GM18508 (cell line): Measurements from ENCODE around the gene ZNF677.
"Not testable (repeated sequence)": the region's sequence is repeated elsewhere in the genome, so short reads cannot be mapped to it uniquely, and the experiment has no call there.

Experiments used
- ATAC-seq: cut with Tn5 transposase; IDR thresholded peaks from one replicate; pipeline ENCODE4 v1.9.1; 2021; ENCODE audit warnings: moderate number of reproducible peaks; ENCODE audit not compliant: insufficient read depth, unreplicated experiment

ZNF677 gene

DNA sequence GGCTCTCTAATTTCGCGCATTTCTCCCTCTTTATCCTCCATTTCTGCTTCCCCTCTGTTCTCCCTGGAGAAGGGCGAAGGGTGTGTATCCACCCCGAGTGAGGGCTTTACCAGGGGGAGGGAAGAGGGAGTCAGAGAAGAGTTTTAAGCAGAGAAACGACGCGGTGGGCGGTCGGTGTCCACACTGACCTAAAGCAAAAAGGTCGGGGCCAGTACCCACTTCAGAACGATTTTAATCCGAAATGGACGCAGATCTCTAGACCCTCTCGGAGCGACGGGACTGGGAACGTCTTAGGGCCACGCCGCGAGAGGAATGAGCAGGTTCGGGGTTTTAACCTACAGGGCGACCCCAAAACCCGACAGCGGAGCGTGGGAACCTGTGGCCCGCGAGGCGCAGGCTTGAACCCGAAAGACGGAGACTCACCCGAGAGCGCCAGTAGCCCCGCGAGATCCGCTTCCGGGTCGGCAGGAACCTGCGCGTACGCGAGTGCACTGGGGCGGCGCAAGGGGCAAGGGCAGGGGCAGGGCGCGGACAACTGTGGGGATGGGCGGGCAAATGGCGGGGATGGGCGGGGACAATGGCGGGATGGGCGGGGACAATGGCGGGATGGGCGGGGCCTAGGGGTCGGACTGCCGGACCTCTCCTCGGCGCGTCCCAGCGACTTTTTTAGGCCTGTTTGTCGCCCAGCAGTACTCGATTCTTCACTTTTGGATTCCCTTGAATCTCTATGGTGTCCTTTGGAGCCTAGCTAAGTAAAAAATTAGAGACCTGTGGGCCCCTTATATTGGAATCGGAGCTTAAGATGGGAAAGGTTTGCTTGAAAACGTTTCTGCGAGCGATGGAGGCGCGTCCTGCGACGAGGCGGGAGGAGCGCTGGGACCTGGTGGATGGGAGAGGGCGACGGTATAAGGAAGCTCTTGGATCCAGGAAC is at the start of gene ZNF677:
Gene ZNF677 (minus strand): TSS at position 463 of the 931 bp plus-strand sequence. CDS start 3,323 bp downstream, outside the sequence.
- ATAC-seq = no peak

DNA sequence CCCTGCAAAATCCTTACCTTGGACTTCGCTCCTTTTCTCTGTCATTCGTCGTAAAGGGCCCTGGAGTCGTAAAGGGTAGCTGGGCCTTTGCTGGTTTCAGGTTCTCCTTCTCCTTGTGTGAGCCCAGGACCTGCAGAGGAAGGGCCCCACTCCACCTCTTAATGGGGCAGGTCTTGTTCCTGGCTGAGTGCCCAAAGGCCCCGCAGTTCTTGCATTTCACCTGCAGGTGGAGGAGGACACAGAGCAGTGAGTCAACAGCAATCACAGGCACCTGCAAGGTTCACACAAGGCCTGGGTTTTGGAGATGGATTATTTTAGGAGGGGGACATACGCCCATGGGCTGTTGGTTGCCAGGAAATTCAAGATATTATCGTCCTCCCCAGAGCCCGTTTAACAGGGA is 46.7 kb upstream of the ZNF677 start:
- ATAC-seq = not testable (repeated sequence)

DNA sequence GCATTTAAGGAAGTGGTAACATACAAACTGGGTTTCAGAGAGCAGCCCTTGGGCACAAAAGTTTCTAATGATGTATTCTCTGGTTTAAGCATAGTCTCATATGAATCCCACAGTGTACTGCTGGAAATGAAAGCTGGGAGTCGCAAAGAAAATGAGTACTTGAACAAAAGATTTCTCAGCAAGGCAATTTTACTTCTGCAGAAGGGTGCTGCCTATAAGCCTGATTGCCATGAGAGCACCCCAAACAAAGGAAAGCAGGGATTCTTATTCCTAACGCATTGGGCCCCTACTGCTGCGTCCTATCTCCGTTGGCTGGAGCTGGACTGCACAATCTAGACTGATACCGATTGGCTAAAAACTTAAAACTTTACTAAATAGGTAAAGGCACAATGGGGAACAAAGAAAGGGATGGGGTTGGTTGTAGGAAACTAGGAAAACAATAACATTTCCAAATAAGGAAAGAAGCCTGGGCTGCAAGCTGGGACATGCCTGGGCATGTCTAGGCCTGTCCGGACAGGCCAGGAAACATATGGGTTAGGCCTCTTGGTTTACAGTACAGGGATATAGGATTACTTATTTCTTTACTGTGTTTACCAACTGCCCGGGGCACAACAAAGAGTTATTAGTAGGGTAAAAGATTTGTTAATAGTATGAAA is 40.2 kb upstream of the ZNF677 start:
- no peak for ATAC-seq

DNA sequence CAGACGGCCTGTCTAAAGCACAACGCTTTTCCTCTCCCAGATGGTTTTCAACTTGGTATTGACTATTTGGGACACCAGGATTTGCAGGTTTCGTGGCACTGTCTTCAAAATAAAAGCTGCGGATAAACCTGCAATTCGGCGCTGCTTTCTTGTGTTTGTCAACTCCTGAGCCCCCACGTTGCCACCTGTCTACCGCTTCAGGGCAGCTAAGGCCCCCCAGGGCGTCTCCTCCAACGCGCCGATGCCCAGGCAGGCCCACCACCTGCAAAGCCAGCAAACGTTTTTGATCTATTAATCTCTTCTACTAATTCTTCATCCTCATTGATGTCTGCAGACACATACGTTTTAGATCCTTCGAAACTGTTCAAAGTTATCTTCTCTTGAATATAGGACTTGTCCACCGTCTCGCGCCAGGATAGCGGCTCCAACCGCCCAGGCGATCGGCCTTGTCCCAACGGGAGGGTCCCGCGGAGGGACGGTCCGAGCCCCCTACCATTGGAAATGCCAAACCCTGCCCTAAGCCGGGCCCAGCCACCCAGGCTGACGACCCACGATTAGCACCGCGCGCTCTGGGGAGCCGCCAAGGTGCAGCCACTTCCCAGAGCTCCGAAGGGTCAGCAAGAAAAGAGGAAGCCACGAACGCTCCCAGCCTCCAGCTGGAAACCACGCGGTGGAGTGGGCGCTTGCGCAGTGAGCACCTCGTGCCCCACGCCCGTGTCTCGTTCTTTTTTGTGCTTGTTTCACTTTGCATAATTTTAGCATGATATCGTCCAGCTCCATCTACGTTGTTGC is 36.3 kb upstream of the ZNF677 start:
- no peak for ATAC-seq

DNA sequence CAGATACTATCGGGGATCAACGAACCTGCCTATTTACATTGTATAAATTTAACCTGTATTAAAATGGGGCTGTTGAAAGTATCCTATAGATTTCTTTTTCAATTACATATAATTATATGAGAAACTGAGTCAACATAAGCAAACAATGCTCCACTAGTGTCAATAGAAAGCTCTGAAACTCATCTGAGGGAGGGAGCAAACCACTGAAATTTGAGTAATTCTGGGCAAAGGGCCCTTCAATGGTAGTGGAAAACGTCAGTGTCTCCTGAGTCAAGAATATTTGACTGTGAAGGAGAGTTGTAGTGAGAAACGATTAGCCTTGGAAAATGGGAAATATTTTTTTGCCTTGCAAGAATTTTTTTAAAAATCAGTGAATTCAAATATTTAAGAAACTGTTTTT is 30.4 kb upstream of the ZNF677 start:
- ATAC-seq = no peak

DNA sequence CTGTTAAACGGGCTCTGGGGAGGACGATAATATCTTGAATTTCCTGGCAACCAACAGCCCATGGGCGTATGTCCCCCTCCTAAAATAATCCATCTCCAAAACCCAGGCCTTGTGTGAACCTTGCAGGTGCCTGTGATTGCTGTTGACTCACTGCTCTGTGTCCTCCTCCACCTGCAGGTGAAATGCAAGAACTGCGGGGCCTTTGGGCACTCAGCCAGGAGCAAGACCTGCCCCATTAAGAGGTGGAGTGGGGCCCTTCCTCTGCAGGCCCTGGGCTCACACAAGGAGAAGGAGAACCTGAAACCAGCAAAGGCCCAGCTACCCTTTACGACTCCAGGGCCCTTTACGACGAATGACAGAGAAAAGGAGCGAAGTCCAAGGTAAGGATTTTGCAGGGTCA is 27.3 kb upstream of the ZNF677 start:
- not testable (repeated sequence) for ATAC-seq

DNA sequence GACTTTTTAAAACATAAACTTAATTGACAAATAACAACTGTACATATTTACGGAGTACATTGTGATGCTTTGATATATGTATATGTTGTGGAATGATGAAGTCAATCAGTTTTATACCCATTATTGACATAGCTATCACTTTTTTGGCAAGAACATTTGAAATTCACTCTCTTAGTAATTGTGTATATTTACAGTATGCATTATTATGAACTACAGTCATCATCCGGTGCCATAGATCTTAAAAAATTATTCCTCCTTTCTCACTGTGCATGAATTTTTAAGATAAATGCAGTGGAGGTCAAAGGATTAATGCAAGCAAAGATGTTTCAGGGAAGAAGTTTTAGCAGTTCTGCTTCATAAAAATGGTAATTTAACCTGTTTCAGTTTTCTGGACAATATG is 20.8 kb upstream of the ZNF677 start:
- ATAC-seq = no peak

DNA sequence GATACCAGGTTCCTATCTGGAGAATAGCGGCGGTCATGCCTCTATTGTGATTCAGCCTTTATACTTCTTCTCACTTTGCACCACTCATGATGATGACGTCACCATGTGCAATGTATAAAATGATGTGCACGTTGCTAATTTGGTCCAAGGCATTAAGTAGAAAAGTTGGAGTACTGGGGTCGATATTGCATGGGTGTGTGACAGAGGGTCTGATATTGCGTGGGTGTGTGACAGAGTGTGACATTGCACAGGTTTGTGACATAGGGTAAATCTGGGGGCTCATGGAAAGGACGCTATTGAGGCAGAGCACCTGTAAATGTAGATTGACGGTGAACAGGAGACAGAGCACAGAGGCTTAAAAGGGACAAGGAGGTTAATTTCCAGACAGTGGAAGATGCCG is 17.4 kb upstream of the ZNF677 start:
- ATAC-seq = no peak

DNA sequence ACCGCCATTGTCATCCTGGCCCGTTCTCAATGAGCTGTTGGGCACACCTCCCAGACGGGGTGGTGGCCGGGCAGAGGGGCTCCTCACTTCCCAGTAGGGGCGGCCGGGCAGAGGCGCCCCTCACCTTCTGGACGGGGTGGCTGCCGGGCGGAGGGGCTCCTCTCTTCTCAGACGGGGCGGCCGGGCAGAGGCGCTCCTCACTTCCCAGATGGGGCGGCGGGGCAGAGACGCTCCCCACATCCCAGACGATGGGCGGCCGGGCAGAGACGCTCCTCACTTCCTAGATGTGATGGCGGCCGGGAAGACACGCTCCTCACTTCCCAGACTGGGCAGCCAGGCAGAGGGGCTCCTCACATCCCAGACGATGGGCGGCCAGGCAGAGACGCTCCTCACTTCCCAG is 15.2 kb upstream of the ZNF677 start:
- ATAC-seq = not testable (repeated sequence)

DNA sequence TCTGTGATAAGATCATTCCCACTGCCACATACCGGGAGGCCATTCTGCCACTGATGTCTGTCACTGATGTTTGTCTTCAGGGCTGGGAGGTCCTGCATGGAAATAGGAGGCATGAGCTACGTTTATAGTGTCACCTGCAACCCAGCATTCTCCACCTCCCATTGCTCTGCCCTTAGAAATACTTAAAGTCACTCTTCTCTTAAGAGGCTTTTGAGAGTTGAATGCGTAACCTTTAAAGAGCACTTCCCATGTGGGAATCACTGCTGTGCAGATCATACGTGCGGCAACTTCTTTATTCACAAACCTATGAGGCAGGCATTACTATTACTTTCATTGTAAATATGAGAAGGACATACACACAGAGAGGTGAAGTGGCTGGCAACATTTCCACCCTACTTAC is 12.9 kb upstream of the ZNF677 start, which contains the start of gene VN1R4:
Gene VN1R4 (minus strand): TSS at position 101 of the 400 bp plus-strand sequence. CDS start 58 bp downstream, at position 43.
- ATAC-seq = not testable (repeated sequence)

DNA sequence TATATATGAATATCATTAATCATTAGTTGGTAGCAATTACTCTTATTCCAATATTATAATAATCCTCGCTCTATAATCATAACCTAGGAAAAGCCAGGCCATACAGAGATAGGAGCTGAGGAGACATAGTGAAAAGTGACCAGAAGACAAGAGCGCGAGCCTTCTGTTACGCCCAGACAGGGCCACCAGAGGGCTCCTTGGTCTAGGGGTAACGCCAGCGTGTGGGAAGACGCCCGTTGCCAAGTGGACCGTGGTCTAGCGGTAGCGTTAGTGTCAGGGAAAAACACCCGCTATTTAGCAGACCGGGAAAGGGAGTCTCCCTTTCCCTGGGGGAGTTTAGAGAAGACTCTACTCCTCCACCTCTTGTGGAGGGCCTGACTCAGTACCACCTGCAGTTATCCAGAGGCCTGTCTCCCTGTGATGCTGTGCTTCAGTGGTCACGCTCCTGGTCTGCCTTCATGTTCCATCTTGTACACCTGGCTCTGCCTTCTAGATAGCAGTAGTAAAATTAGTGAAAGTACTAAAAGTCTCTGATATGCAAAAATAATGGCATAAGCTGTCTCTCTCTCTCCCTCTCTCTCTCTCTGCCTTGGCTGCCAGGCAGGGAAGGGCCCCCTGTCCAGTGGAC is 3.2 kb upstream of the ZNF677 start, which contains the start of gene VN1R2:
Gene VN1R2 (plus strand): TSS at position 578 of the 628 bp plus-strand sequence. CDS start 84 bp downstream, outside the sequence.
- ATAC-seq = not testable (repeated sequence)

DNA sequence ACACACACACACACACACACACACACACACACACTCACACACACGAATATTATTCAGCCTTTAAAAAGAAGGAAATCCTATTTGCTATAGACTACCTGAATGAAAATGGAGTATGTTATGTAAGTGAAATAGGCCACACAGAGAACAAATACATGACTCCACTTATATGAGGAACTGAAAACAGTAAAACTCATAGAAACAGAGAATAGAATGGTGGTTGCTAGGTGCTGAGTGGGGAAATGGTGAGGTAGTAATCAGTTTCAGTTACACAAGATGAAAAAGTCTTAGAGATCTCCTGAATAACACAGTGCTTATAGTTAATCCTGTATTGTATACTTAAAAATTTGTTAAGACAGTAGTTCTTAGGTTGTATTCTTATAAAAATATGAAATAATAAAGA is 8.2 kb downstream of the ZNF677 start:
- ATAC-seq = no peak

DNA sequence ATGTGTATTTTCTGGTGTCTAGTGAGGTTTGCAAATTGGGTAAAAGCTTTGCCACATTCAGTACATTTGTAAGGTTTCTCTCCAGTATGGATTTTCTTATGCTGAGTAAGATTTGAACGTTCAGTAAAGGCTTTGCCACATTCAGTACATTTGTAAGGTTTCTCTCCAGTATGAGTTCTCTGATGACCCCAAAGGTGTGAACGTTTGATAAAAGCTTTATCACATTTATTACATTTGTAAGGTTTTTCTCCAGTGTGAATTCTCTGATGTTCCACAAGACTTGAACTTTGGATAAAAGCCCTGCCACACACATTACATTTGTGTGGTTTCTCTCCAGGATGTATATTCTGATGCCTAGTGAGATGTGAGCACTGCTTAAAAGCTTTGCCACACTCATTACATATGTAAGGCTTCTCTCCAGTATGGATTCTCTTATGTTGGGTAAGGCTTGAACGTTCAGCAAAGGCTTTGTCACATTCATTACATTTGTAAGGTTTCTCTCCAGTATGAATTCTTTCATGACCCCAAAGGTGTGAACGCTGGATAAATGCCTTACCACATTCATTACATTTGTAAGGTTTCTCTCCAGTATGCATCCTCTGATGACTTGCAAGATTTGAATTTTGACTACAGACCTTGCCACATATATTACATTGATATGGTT is 17.4 kb downstream of the ZNF677 start:
- no peak for ATAC-seq

DNA sequence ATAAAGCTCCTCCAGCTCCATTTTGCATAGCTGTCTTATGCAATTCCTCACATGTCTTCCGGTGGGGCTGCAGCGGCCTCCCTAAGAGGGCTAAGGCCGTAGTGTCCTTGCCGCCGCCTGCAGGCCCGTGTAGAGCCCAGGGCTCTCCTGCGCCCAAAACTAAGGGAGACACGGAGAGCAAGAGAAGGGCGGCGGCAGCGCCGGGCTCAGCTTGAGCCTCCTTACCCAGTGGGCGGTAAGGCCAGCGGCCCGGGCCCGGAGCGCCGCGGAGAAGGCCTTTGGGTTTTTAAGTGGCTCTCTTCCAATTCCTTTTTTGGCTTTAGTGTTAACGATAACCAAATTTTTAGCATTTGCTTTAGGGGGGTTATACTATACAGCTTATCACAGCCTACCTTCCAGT is 30.1 kb downstream of the ZNF677 start:
- no peak for ATAC-seq

DNA sequence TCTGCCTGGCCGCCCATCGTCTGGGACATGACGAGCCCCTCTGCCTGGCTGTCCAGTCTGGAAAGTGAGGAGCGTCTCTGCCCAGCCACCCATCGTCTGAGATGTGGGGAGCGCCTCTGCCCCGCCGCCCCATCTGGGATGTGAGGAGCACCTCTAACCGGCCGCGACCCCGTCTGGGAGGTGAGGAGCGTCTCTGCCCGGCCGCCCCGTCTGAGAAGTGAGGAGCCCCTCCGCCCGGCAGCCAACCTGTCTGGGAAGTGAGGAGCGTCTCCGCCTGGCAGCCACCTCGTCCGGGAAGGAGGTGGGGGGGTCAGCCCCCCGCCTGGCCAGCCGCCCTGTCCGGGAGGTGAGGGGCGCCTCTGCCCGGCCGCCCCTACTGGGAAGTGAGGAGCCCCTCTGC is 32.0 kb downstream of the ZNF677 start:
- not testable (repeated sequence) for ATAC-seq

DNA sequence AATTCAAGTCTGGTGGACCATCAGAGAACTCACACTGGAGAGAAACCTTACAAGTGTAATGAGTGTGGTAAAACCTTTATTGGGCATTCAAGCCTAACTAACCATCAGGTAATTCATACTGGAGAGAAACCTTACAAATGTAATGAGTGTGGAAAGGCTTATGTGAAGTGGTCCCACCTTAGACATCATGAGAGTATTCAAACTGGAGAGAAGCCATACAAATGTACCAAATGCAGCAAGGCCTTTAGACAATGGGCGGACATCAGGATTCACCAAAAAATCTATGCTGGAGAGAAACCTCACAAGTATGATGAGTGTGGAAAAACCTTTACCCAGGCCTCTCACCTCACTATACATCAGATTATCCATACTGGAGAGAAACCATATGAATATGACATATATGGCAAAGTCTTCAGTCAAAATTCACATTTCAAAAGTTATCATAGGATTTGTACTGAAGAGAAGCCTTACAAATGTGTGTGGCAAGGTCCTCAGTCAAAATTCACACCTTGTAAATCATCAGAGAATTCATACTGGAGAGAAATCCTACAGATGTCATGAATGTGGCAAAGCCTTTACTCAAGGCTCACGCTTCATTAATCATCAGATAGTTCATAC is 41.9 kb downstream of the ZNF677 start:
- no peak for ATAC-seq

DNA sequence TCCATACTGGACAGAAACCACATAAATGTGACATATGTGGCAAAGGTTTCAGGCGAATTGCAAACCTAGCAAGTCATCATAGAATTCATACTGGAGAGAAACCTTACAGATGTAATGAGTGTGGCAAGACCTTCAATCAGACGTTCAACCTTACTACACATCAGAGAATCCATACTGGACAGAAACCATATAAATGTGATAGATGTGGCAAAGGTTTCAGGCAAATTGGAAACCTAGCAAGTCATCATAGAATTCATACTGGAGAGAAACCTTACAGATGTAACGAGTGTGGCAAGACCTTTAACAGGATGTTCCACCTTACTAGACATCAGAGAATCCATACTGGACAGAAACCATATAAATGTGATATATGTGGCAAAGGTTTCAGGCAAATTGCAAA is 43.1 kb downstream of the ZNF677 start:
- not testable (repeated sequence) for ATAC-seq

DNA sequence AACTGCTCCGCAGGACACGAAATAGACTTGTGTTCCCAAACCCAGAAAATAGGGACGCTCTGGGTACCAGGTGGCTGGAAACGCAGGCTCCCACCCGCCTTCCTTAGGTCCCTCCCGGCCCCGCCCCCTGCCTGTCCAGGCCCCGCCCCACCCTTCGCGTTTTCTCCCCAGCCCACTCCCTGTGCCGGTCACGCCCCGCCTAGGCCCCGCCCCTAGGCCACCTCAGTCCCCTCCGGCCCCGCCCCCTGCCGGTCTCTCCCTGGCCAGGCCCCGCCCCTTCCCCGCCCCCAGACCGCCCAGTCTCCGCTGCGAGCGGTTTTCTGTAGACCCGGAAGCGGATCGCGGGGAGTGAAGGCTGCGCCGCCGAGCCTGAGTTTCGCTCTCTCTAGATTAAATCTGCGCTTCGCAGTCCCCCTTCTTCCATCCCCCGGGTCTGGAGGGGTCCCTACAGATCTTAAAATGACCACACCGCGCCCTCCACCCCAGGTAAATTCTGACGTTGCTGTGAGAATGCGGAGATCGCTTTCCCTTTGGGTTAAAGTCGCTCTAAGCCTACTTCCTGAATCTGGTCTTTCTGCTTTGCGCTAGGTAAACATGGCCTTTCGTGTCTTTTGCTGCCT is 57.8 kb downstream of the ZNF677 start:
- no peak for ATAC-seq
